Measurements from ENCODE around the gene HERC6.

GRCh38 chr4:88409789-88410188 is 31.1 kb downstream of the HERC6 start:
- no peak for TF ChIP-seq TAF1 (IDR thresholded peaks at IDR 0.05; ENCODE audit: borderline replicate concordance, low read depth, low read length)
- no peak for TF ChIP-seq CTCF (IDR thresholded peaks at IDR 0.05)
- no peak for TF ChIP-seq POLR2AphosphoS5 (IDR thresholded peaks at IDR 0.05; ENCODE audit: low read depth, low read length)
- no peak for TF ChIP-seq MAX (IDR thresholded peaks at IDR 0.05; ENCODE audit: low read depth)
- no peak for TF ChIP-seq EZH2phosphoT487 (IDR thresholded peaks at IDR 0.05; ENCODE audit: borderline replicate concordance, low read depth)
- no peak for TF ChIP-seq ZBTB33 (IDR thresholded peaks at IDR 0.05; ENCODE audit: borderline replicate concordance, low read depth)
- TF ChIP-seq RFX5 (IDR thresholded peaks at IDR 0.05; ENCODE audit: low read length): no peak
- TF ChIP-seq SIN3A (IDR thresholded peaks at IDR 0.05; ENCODE audit: borderline replicate concordance, low read depth, low read length): no peak
